Measurements from ENCODE around the gene BID.
"Not testable (repeated sequence)": the region's sequence is repeated elsewhere in the genome, so short reads cannot be mapped to it uniquely, and the experiment has no call there.

Gene BID

GRCh38 chr22:17767233-17768065 is 6.8 kb downstream of the BID start:
- DNase-seq, result no peak

DNA sequence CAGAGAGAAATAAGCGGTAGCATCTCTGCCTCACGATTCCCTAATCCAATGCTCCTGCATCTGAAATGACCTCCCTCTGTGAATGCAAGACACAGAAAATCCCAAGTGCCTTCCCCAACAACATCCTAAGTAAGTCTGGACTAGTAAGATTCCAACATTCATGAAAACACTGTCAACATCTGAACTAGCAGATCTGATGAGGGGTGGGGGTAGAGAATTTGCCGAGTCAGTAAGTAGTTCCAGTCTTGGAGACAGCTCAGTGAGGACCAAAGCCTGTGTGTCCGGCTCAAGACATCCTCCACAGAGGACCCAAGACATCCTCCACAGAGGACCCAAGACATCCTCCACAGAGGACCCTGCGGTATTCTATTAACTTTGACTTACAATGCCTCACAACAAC is 9.4 kb downstream of the BID start:
- DNase-seq, result not testable (repeated sequence)

DNA sequence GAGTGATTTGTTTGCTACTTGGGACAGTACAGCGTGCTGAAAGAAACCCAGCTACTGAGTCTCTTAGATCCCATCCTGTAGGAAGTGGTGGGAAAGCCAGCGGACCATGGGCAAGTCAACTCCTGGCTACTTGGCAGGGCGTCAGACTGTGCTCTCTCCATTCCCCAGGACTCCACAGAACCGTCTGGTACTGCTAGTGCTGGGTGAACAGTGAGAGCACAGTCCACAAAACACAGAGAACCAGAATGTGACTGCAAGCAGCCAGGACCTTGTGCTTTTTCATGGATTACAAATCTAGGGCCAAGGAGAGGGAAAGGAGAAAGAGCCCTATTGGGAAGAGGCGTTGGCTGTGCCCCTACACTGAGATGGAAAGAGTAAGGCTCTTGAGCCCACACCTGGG is 10.2 kb downstream of the BID start:
- no peak for DNase-seq

- not testable (repeated sequence) for DNase-seq
These were observed 10.8 kb downstream of the BID start for GRCh38 chr22:17763442-17763841.

GRCh38 chr22:17761138-17761488 is 13.2 kb downstream of the BID start:
- DNase-seq, result no peak

DNA sequence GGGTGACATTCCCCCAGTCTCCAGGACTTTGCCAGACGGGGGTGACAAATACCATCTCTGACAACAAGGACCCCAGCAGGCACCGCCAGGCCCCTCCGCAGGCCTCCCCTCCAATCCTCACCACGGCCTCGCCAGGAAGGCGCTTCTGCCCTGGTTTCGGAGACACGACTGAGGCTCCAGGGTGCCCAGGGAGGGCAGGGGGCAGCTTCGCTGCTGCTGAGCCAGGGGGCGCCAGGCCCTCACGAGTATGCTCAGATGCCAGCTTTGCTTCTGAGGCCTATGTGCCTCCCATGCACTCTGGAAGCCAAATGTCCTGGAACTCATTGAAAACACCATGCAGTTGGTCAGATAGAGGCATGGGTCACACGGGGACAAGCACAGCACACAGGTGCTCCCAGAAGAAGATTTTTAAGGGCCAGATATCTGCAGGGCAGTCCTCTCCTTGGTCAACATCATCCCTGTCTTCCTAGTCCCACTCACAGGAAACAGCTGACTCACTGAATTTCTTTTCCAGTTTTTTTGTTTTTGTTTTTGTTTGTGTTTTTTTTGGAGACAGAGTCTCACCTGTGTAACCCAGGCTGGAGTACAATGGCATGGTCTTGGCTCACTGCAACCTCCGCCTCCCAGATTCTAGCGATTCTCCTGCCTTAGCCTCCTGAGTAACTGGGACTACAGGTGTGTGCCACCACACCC is 19.9 kb downstream of the BID start:
- DNase-seq, result no peak

DNA sequence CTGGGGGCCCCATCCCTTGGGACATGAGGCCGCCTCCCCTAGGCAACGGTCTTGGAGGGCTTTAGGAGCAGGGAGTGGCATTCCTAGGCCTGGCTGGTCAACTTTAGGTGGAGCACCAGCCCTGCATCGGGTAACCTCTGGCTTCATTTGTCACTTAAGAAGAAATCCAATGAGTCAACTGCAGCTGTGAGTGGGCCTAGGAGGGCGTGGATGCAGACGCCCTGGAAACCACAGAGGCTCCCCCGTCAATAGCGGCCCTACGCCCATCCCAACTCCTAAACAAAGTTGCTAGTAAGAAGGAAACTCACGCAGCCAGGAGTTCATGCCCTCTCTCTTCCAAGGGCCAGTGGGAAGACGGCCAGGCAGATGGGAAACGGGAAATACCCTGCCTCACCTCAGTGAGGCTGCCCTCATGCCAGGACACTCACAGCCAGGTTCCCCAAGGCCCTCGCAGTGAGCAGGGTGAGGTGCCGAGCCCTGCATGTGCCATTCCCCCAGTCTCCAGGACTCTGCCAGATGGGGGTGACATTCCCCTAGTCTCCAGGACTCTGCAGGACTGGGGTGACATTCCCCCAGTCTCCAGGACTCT is 20.8 kb downstream of the BID start:
- no peak for DNase-seq

DNA sequence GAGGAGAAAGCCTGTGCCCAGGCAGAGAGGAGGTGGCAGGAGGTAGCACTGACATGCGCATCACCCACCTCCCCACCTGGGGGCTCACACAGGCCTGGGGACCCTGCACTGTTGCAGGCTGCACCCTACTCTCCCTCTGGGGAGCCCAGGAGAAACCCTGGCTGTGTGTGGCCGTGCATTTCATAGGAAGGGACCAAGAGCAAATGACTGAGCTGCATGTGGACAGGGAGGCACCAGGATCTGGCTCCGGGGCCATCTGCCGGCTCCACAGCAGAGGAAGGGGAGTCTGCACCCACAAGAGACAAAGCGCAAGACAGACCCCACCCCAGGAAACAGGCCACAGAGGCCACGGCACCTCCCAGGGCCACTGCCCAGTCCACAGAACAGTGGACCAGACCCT is 22.7 kb downstream of the BID start:
- no peak for DNase-seq

DNA sequence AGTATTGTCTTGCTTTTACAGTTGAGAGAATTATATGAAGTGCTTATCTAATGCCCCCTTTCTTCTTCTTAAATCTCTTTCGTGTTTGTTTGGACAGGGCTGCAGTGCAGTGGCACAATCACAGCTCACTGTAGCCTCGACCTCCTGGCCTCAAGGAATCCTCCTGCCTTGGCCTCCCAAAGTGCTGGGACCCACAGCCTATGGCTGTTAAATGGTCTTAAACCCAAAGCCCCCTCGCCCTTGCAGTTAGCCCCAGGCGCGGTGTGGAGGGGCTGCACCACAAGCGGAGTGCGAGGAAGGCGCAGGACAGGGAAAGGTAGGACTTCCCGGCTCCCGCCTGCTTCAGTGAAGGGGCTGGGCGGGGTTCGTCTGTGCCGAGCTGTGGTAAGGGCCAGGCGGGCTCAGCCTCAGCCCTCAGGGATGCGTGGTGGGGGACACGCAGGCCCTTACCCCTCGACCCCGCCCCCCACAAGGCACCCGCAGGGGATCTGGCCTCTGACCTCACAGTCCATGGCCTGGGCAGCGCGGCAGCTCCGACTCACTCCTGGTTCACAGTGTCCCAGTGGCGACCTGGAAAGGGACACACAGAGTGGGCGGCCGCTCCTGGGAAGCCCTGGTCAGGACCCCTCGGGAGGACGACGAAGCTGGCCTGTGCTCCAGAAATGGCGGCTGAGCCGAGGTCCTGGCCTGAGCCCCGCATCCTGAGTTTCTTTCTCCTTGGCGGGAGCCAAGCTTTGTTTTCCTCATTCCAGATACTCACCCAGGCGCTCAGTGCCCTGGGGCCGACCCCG is 24.5 kb downstream of the BID start:
- DNase-seq, result no peak

DNA sequence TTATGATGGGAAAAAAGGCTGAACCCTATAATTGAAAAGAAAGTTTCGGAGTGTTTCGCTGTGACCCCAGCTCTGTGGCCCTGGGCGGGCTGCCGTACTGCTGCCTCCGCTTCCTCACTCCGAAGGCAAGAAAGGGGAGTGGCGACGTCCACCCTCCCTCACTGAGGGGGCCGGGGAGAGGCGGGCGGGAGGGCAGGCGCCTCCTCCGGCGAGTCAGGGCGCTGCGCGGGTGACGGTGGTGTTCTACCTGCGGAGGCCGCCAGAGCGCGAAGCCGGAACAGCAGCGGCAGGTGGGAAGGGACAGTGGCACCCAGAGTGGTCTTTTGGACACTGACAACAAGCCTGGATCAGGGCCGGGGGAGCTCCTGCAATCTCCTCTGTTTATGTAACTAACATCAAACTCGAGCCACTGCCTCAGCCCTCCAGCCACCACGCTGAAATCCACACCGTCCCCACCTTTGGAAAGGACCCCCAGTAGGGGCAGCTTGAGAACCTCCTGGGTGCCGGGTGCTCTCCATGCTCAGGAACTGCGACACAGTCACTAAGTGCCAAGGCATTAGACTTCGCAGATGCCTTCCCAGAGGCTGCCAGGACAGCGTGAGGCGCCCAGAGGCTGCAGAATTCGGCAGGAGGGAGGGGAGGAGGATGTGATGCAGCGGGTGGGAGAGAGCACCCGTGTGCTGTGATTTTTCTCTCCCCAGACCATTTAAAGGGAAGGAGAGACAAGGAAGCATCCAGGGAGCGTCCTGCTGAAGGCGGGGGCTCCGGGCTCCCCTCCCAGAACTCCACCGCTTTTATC is 25.5 kb downstream of the BID start:
- no peak for DNase-seq

- no peak for DNase-seq
These were observed 27.4 kb downstream of the BID start for GRCh38 chr22:17746916-17747315.

DNA sequence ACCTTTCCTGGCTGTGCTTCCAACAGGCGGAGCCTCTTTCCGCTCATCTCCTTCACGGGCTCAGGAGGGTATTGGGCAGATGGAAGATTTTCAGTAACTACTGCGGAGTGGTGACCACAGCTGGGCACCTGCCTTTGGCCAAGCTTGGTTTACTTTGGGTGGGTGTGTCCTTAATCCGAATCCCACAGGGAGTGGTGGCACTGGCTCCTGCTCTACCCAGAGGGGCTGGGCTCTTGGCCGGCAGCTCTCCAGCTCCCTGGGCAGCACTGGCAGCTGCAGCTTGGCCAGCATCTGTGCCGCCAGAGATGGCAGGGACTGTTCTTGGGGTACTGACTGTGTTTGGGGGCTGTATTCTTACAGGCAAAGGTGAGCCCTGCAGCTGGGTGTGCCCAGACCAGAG is 29.8 kb downstream of the BID start:
- DNase-seq, result no peak

GRCh38 chr22:17743661-17744411 is 30.4 kb downstream of the BID start:
- DNase-seq, result no peak

- peak; percentile 62 to 66 for DNase-seq
These were observed 31.8 kb downstream of the BID start for GRCh38 chr22:17742527-17742902.

- DNase-seq, result no peak
These were observed 32.3 kb downstream of the BID start for GRCh38 chr22:17741866-17742526.

GRCh38 chr22:17739196-17739975 is 34.9 kb downstream of the BID start:
- no peak for DNase-seq

GRCh38 chr22:17738386-17739128 is 35.7 kb downstream of the BID start:
- no peak for DNase-seq

DNA sequence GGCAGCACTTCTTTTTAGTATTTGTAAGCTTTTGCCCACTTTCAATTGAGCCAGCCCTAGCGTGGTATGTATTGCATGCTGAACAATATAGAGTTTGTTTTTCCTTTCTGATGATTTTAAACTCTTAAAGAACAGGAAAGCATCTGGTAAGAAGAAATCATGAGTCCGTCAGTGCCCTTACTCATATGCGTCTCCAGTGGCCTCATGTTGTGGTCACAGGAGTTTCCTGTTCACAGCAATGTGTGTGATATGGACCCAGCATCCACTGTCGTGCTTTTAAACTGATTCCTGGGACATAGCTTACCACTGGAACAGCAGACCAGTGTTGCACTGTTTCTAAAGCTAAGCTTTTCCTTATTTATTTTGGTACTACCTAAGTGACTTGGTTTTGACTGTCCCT is 40.1 kb downstream of the BID start:
- DNase-seq, result no peak

GRCh38 chr22:17733466-17733865 is 40.8 kb downstream of the BID start:
- no peak for DNase-seq
